Liver (tissue), 9 donors: Measurements from ENCODE around the gene LMX1B. TPM values are rescaled to one million over a fixed set of nuclear protein-coding genes. Genes with fewer than 3 reads are reported as not detected.

Experiments used
- DNase-seq: peaks from one replicate; pipeline ENCODE4 v3.0.0-alpha.2; 2017; ENCODE audit warnings: low spot score
- H3K27ac ChIP-seq, 2 donors: one replicate each; pipeline ENCODE4 v1.7.0; 2013; ENCODE audit warnings: inconsistent platforms in 2 of 2, low read length in 2 of 2, control low read depth in 1 of 2, low read depth in 1 of 2, mild to moderate bottlenecking in 1 of 2
- H3K27me3 ChIP-seq, 4 donors: one replicate each; pipeline versions ENCODE4 v1.6.1 to v1.7.0; 2013; ENCODE audit warnings: low read length in 3 of 4, inconsistent platforms in 1 of 4, mild to moderate bottlenecking in 1 of 4, moderate library complexity in 1 of 4; ENCODE audit not compliant: control insufficient read depth in 4 of 4, insufficient read depth in 4 of 4
- H3K36me3 ChIP-seq, 4 donors: one replicate each; pipeline versions ENCODE4 v1.6.1 to v1.7.0; 2013; ENCODE audit warnings: low read length in 3 of 4, mild to moderate bottlenecking in 3 of 4, low read depth in 1 of 4, moderate library complexity in 1 of 4; ENCODE audit not compliant: control insufficient read depth in 4 of 4, insufficient read depth in 3 of 4
- H3K4me1 ChIP-seq, 4 donors: one replicate each; pipeline versions ENCODE4 v1.6.1 to v1.7.0; 2013; ENCODE audit warnings: low read length in 3 of 4, mild to moderate bottlenecking in 3 of 4, moderate library complexity in 1 of 4; ENCODE audit not compliant: control insufficient read depth in 4 of 4, insufficient read depth in 4 of 4
- H3K4me3 ChIP-seq, 3 donors: one replicate each; pipeline versions ENCODE4 v1.6.1 to v1.7.0; 2013; ENCODE audit warnings: low read length in 3 of 3, control low read depth in 1 of 3, low read depth in 1 of 3, mild to moderate bottlenecking in 1 of 3
- H3K9ac ChIP-seq, 2 donors: one replicate each; pipeline ENCODE4 v1.7.0; 2013; ENCODE audit warnings: low read length in 2 of 2, mild to moderate bottlenecking in 2 of 2, moderate library complexity in 2 of 2, control low read depth in 1 of 2, low read depth in 1 of 2
- H3K9me3 ChIP-seq, 4 donors: one replicate each; pipeline versions ENCODE4 v1.6.1 to v1.7.0; 2013; ENCODE audit warnings: low read length in 3 of 4; ENCODE audit not compliant: control insufficient read depth in 4 of 4
- EGR1 ChIP-seq, 2 donors: IDR thresholded peaks; 2 replicates each; pipeline ENCODE4 v1.6.1; 2016 to 2018; ENCODE audit warnings: antibody characterized with exemption in 2 of 2, low read depth in 2 of 2
- FOXA1 ChIP-seq: IDR thresholded peaks from 2 replicates; pipeline ENCODE4 v1.6.1; 2016; ENCODE audit warnings: antibody characterized with exemption
- FOXA2 ChIP-seq: IDR thresholded peaks from 2 replicates; pipeline ENCODE4 v1.6.1; 2016; ENCODE audit warnings: antibody characterized with exemption
- GABPA ChIP-seq, 2 donors: IDR thresholded peaks in 1 of 2; conservative IDR thresholded peaks in 1 of 2; 2 replicates each; pipeline ENCODE4 v1.6.1; 2016; ENCODE audit warnings: antibody characterized with exemption in 2 of 2, mild to moderate bottlenecking in 1 of 2, moderate library complexity in 1 of 2
- HNF4A ChIP-seq, 2 donors: conservative IDR thresholded peaks; 2 replicates each; pipeline ENCODE4 v1.6.1; 2016; ENCODE audit warnings: antibody characterized with exemption in 2 of 2, mild to moderate bottlenecking in 2 of 2
- HNF4G ChIP-seq: IDR thresholded peaks from 2 replicates; pipeline ENCODE4 v1.6.1; 2016; ENCODE audit warnings: antibody characterized with exemption
- JUND ChIP-seq, 2 donors: IDR thresholded peaks; 2 replicates each; pipeline ENCODE4 v1.6.1; 2016; ENCODE audit warnings: antibody characterized with exemption in 2 of 2
- NR2F2 ChIP-seq: IDR thresholded peaks from 2 replicates; pipeline ENCODE4 v1.6.1; 2016; ENCODE audit warnings: antibody characterized with exemption
- RAD21 ChIP-seq, 2 donors: IDR thresholded peaks; 2 replicates each; pipeline ENCODE4 v1.6.1; 2016; ENCODE audit warnings: antibody characterized with exemption in 2 of 2, mild to moderate bottlenecking in 2 of 2
- RXRA ChIP-seq, 2 donors: IDR thresholded peaks; 2 replicates each; pipeline ENCODE4 v1.6.1; 2017 to 2018; ENCODE audit warnings: antibody characterized with exemption in 2 of 2, mild to moderate bottlenecking in 1 of 2
- SP1 ChIP-seq: IDR thresholded peaks from 2 replicates; pipeline ENCODE4 v1.6.1; 2018; ENCODE audit warnings: antibody characterized with exemption, mild to moderate bottlenecking
- TAF1 ChIP-seq: conservative IDR thresholded peaks from 2 replicates; pipeline ENCODE4 v1.6.1; 2016; ENCODE audit warnings: antibody characterized with exemption, mild to moderate bottlenecking
- YY1 ChIP-seq: IDR thresholded peaks from 2 replicates; pipeline ENCODE4 v1.6.1; 2016; ENCODE audit warnings: antibody characterized with exemption, mild to moderate bottlenecking
- WGBS: extraction: QIAGEN DNeasy Blood & Tissue Kit; methylation state at CpG from one replicate; pipeline ENCODE4 v1.1.7; 2013; 5-methylcytosine and 5-hydroxymethylcytosine counted together
- polyA plus RNA-seq, 2 donors: library from polyadenylated mRNA; stranded (reverse) in 1 of 2; unstranded in 1 of 2; fragments of 200-250 nt in 1 of 2; fragments of >200 nt in 1 of 2; fragmentation: Nextera tagmentation in 1 of 2; extraction: Ambion mirVana in 1 of 2; gene quantifications; one replicate each; pipeline versions ENCODE4 v1.2.1 to v1.2.3, GENCODE V29; 2013 to 2015
- total RNA-seq, 2 donors: library from RNA; depleted of rRNA; stranded (reverse); fragments of >200 nt; gene quantifications; one replicate each; pipeline ENCODE4 v1.2.3, GENCODE V29; 2014
- TF ChIP-seq, protein P1 (sequence below): fragments of 150-350 bp; IDR thresholded peaks from 2 replicates; pipeline ENCODE4 v1.5.1; 2017; ENCODE audit warnings: improper control_type of control experiment, low read depth, low read length; ENCODE audit not compliant: missing input control
- TF ChIP-seq, protein P2 (sequence below): IDR thresholded peaks from 2 replicates; pipeline ENCODE4 v1.6.1; 2016; ENCODE audit warnings: antibody characterized with exemption
- TF ChIP-seq, protein P3 (sequence below): IDR thresholded peaks from 2 replicates; pipeline ENCODE4 v1.6.1; 2016; ENCODE audit warnings: antibody characterized with exemption
- TF ChIP-seq, protein P4 (sequence below): IDR thresholded peaks from 2 replicates; pipeline ENCODE4 v1.6.1; 2016; ENCODE audit warnings: antibody characterized with exemption
- TF ChIP-seq, protein P5 (sequence below): IDR thresholded peaks from 2 replicates; pipeline ENCODE4 v1.6.1; 2016; ENCODE audit warnings: antibody characterized with exemption, mild to moderate bottlenecking
- donor health status: healthy.
- donor health status: healthy.
- donor health status: healthy.
- donor health status: healthy.
- donor health status: healthy.

LMX1B gene
- total and polyA plus RNA-seq, 4 donors = not detected

DNA sequence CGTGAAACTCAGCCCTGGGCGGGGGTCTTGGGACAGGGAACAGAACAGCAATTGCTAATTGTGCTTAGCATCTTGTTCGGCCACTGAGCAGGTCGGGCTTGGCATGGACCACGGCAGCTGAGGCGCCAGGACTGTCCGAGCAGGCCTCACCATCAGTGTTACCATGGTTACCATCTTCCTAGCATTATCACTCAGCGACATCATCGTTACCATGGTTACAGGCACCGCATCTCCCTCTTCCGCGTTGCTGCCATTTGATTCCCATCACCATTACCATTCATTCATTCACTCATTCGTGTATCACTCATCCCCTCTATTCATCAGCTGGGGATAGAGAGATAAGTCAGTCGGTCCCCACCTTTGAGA lies 110.1 kb downstream of the LMX1B start:
- Histone ChIP-seq H3K36me3 (no peaks in the 10 kb centered on the region), H3K4me3 (no peak overlapping the region), H3K4me1 (peaks cover 0 to 8% (median 5%) of the 10 kb centered on the region in 4 donors), H3K9me3 (no peaks in the 10 kb centered on the region), H3K27ac (peak overlapping the region in 1 of 2 donors; percentile 7), H3K9ac (no peak overlapping the region), H3K27me3 (peaks cover 0 to 7% (median 0%) of the 10 kb centered on the region in 4 donors)
- TF ChIP-seq FOXA1 = no peak
- no peak for TF ChIP-seq HNF4A (conservative IDR thresholded peaks at IDR 0.05)
- no peak for TF ChIP-seq GABPA (IDR thresholded peaks at IDR 0.05 in 1 of 2, conservative IDR thresholded peaks at IDR 0.05 in 1 of 2)
- TF ChIP-seq, protein P1, sequence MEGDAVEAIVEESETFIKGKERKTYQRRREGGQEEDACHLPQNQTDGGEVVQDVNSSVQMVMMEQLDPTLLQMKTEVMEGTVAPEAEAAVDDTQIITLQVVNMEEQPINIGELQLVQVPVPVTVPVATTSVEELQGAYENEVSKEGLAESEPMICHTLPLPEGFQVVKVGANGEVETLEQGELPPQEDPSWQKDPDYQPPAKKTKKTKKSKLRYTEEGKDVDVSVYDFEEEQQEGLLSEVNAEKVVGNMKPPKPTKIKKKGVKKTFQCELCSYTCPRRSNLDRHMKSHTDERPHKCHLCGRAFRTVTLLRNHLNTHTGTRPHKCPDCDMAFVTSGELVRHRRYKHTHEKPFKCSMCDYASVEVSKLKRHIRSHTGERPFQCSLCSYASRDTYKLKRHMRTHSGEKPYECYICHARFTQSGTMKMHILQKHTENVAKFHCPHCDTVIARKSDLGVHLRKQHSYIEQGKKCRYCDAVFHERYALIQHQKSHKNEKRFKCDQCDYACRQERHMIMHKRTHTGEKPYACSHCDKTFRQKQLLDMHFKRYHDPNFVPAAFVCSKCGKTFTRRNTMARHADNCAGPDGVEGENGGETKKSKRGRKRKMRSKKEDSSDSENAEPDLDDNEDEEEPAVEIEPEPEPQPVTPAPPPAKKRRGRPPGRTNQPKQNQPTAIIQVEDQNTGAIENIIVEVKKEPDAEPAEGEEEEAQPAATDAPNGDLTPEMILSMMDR = no peak
- TF ChIP-seq SP1 = no peak
- no peak for TF ChIP-seq RXRA (IDR thresholded peaks at IDR 0.05)
- TF ChIP-seq, protein P2, sequence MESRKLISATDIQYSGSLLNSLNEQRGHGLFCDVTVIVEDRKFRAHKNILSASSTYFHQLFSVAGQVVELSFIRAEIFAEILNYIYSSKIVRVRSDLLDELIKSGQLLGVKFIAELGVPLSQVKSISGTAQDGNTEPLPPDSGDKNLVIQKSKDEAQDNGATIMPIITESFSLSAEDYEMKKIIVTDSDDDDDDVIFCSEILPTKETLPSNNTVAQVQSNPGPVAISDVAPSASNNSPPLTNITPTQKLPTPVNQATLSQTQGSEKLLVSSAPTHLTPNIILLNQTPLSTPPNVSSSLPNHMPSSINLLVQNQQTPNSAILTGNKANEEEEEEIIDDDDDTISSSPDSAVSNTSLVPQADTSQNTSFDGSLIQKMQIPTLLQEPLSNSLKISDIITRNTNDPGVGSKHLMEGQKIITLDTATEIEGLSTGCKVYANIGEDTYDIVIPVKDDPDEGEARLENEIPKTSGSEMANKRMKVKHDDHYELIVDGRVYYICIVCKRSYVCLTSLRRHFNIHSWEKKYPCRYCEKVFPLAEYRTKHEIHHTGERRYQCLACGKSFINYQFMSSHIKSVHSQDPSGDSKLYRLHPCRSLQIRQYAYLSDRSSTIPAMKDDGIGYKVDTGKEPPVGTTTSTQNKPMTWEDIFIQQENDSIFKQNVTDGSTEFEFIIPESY = no peak
- TF ChIP-seq JUND (IDR thresholded peaks at IDR 0.05) = no peak
- no peak for TF ChIP-seq TAF1
- TF ChIP-seq, protein P3, sequence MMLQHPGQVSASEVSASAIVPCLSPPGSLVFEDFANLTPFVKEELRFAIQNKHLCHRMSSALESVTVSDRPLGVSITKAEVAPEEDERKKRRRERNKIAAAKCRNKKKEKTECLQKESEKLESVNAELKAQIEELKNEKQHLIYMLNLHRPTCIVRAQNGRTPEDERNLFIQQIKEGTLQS = no peak
- 41% methylated on average over 14 of the region's 14 CpGs for WGBS
- DNase-seq = no peak

DNA sequence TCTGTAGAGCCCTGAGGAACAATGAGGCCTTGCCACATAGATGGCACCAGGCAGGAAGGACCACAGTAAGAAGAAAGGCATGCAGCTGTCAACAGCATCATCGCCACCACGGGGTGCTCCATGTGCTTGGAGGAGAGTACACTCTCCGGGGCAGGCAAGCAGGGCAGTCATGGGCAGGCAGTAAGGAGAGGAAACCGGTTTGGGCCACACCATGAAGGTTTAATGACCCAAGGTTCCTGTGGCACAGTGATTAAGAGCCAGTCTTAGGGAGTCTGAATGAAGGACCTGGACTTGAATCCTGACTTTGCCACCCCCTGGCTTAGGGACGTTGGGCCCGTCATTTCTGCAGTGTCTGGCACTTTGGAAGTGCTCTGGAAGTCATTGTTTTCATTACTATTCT lies 110.5 kb downstream of the LMX1B start:
- Histone ChIP-seq H3K27me3 (peaks cover 0 to 7% (median 0%) of the 10 kb centered on the region in 4 donors), H3K9me3 (no peaks in the 10 kb centered on the region), H3K27ac (no peak overlapping the region), H3K4me1 (peaks cover 0 to 8% (median 5%) of the 10 kb centered on the region in 4 donors), H3K9ac (no peak overlapping the region), H3K4me3 (no peak overlapping the region), H3K36me3 (no peaks in the 10 kb centered on the region)
- 48% methylated on average over 6 of the region's 6 CpGs for WGBS
- no peak for DNase-seq
- TF ChIP-seq RXRA (IDR thresholded peaks at IDR 0.05) (no peak), YY1 (no peak), HNF4A (conservative IDR thresholded peaks at IDR 0.05) (no peak), JUND (IDR thresholded peaks at IDR 0.05) (no peak), NR2F2 (no peak), TAF1 (no peak), FOXA1 (no peak), HNF4G (no peak), SP1 (no peak), FOXA2 (no peak), EGR1 (IDR thresholded peaks at IDR 0.05; ENCODE audit: low read depth in 2 of 2) (no peak), RAD21 (IDR thresholded peaks at IDR 0.05) (no peak)
- TF ChIP-seq, protein P3 = no peak
- TF ChIP-seq, protein P4, sequence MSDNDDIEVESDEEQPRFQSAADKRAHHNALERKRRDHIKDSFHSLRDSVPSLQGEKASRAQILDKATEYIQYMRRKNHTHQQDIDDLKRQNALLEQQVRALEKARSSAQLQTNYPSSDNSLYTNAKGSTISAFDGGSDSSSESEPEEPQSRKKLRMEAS = no peak
- TF ChIP-seq, protein P2 = no peak
- TF ChIP-seq, protein P1 = no peak
- TF ChIP-seq, protein P5, sequence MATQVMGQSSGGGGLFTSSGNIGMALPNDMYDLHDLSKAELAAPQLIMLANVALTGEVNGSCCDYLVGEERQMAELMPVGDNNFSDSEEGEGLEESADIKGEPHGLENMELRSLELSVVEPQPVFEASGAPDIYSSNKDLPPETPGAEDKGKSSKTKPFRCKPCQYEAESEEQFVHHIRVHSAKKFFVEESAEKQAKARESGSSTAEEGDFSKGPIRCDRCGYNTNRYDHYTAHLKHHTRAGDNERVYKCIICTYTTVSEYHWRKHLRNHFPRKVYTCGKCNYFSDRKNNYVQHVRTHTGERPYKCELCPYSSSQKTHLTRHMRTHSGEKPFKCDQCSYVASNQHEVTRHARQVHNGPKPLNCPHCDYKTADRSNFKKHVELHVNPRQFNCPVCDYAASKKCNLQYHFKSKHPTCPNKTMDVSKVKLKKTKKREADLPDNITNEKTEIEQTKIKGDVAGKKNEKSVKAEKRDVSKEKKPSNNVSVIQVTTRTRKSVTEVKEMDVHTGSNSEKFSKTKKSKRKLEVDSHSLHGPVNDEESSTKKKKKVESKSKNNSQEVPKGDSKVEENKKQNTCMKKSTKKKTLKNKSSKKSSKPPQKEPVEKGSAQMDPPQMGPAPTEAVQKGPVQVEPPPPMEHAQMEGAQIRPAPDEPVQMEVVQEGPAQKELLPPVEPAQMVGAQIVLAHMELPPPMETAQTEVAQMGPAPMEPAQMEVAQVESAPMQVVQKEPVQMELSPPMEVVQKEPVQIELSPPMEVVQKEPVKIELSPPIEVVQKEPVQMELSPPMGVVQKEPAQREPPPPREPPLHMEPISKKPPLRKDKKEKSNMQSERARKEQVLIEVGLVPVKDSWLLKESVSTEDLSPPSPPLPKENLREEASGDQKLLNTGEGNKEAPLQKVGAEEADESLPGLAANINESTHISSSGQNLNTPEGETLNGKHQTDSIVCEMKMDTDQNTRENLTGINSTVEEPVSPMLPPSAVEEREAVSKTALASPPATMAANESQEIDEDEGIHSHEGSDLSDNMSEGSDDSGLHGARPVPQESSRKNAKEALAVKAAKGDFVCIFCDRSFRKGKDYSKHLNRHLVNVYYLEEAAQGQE = no peak
